ENCODE measurements around the gene SCUBE2.

SCUBE2 gene

GRCh38 chr11:9076046-9076445, 15.4 kb downstream of the SCUBE2 start:
- Histone ChIP-seq H3K27me3 (ENCODE audit: insufficient read depth, low read length) (no peaks in the 10 kb centered on the region), H3K9me3 (ENCODE audit: low read length) (no peaks in the 10 kb centered on the region), H3K36me3 (ENCODE audit: insufficient read depth, low read length) (no peaks in the 10 kb centered on the region), H2AFZ (ENCODE audit: low read depth, low read length) (no peak overlapping the region), H3K4me3 (ENCODE audit: low read length) (no peak overlapping the region), H3K4me1 (ENCODE audit: insufficient read depth, low read length) (peaks cover 10% of the 10 kb centered on the region)

DNA sequence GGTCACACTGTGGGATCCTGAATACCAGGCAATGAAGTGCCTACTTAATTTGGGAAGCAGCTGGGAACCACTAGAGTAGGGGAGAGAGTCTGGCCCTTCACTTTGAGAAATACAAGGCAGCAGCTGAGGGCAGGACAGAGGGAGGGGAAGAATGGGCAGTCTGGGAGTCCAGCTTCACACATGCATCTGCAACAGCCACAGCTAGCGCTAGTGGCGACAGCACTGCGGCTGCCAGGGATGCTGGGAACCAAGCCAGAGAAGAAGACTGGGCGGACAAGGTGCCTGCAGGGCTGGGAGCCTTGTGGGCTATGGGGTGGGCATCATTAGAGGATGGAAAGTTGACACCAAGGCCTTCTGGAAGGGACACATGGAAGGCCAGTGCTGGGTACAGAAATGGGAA, 15.8 kb downstream of the SCUBE2 start:
- H3K9me3 ChIP-seq (ENCODE audit: low read length), result no peaks in the 10 kb centered on the region
- H3K4me3 ChIP-seq (ENCODE audit: low read length), result no peak overlapping the region
- no peaks in the 10 kb centered on the region for H3K36me3 ChIP-seq (ENCODE audit: insufficient read depth, low read length)
- H3K27me3 ChIP-seq (ENCODE audit: insufficient read depth, low read length), result no peaks in the 10 kb centered on the region
- H3K4me1 ChIP-seq (ENCODE audit: insufficient read depth, low read length), result peaks cover 15% of the 10 kb centered on the region
- no peak overlapping the region for H2AFZ ChIP-seq (ENCODE audit: low read depth, low read length)

DNA sequence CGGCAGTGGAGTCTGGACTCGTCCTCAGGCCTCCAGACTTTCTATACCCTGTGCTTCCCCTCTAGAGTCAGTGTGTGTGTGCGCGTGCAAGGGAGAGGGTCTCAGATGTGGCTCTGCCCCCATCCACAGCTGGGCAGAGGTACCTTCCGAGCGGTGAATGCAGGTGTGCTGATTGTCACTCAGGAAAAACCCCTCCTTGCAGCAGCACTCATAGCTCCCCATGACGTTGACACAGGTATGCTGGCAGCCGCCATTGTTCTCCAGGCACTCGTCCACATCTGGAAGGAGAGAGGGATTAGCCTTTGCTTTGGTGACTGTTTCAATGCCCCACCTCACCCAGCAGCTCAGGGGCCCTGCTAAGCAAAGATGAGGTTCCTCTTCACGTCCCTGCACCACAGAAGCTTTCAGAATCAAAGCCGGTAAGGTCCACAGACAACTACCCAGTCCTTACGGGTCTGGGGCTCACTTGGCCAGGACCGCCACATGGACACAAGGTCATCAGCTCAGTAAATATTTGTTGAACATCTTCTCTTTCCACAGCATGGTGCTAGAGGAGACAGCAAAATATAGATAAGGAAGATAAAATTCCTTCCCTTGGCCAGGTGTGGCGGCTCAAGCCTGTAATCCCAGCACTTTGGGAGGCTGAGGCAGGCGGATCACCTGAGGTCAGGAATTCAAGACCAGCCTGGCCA, 16.9 kb downstream of the SCUBE2 start:
- Histone ChIP-seq H3K9me3 (ENCODE audit: low read length) (no peaks in the 10 kb centered on the region), H3K36me3 (ENCODE audit: insufficient read depth, low read length) (no peaks in the 10 kb centered on the region), H3K4me1 (ENCODE audit: insufficient read depth, low read length) (peaks cover 22% of the 10 kb centered on the region), H3K4me3 (ENCODE audit: low read length) (no peak overlapping the region), H3K27me3 (ENCODE audit: insufficient read depth, low read length) (no peaks in the 10 kb centered on the region), H2AFZ (ENCODE audit: low read depth, low read length) (no peak overlapping the region)

- Histone ChIP-seq H3K27me3 (ENCODE audit: insufficient read depth, low read length) (no peaks in the 10 kb centered on the region), H2AFZ (ENCODE audit: low read depth, low read length) (no peak overlapping the region), H3K4me3 (ENCODE audit: low read length) (no peak overlapping the region), H3K36me3 (ENCODE audit: insufficient read depth, low read length) (no peaks in the 10 kb centered on the region), H3K9me3 (ENCODE audit: low read length) (no peaks in the 10 kb centered on the region), H3K4me1 (ENCODE audit: insufficient read depth, low read length) (peaks cover 22% of the 10 kb centered on the region)
Observed at GRCh38 chr11:9073466-9074225, 17.8 kb downstream of the SCUBE2 start.

DNA sequence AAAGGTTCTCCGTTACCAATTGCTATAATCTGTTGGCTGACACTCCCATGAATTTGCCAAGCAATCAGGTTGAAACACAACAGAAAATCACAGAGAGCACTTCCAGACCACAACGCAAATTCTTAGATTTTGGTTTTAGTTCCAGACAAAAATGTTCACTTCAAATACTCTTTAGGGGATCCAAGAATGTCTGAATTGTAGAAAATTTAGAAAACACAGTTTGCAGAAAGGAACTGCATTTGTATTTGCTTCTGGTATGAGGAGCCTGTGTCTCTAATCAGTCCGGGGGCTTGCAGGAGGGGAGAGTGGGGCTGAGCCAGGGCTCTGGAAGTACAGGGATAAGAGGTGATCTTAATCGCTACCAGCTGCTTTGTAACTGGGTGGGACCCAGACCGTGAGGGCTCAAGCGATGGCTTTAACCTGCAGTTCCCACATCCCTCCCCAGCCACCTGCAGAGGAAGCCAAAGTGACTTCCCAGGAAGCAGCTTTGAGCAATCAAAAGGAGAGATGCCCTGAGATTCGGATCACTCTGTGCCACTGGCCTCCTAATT, 18.7 kb downstream of the SCUBE2 start:
- Histone ChIP-seq H3K36me3 (ENCODE audit: insufficient read depth, low read length) (no peaks in the 10 kb centered on the region), H3K4me3 (ENCODE audit: low read length) (no peak overlapping the region), H3K27me3 (ENCODE audit: insufficient read depth, low read length) (no peaks in the 10 kb centered on the region), H2AFZ (ENCODE audit: low read depth, low read length) (no peak overlapping the region), H3K9me3 (ENCODE audit: low read length) (no peaks in the 10 kb centered on the region), H3K4me1 (ENCODE audit: insufficient read depth, low read length) (peaks cover 22% of the 10 kb centered on the region)

DNA sequence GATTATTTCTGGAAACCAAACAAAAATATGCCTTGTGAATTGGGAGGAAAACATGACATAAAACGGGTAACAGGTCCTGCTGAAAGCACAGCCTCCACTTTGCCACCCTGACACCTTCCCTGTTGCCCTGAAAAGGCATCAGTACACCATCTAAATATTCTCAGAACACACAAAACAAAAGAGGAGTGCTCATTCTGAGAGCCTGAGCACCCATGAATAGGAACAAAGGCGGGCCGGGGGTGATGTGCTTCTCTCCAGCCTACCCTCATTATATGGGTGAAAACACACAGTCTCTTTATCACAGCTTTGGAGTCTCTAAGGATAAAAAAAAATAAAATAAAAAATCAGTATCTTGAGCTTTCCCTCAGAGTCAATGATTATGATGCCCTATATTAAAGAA, 19.7 kb downstream of the SCUBE2 start:
- no peaks in the 10 kb centered on the region for H3K27me3 ChIP-seq (ENCODE audit: insufficient read depth, low read length)
- no peak overlapping the region for H2AFZ ChIP-seq (ENCODE audit: low read depth, low read length)
- no peaks in the 10 kb centered on the region for H3K36me3 ChIP-seq (ENCODE audit: insufficient read depth, low read length)
- H3K4me3 ChIP-seq (ENCODE audit: low read length), result no peak overlapping the region
- no peaks in the 10 kb centered on the region for H3K9me3 ChIP-seq (ENCODE audit: low read length)
- peaks cover 28% of the 10 kb centered on the region for H3K4me1 ChIP-seq (ENCODE audit: insufficient read depth, low read length)

DNA sequence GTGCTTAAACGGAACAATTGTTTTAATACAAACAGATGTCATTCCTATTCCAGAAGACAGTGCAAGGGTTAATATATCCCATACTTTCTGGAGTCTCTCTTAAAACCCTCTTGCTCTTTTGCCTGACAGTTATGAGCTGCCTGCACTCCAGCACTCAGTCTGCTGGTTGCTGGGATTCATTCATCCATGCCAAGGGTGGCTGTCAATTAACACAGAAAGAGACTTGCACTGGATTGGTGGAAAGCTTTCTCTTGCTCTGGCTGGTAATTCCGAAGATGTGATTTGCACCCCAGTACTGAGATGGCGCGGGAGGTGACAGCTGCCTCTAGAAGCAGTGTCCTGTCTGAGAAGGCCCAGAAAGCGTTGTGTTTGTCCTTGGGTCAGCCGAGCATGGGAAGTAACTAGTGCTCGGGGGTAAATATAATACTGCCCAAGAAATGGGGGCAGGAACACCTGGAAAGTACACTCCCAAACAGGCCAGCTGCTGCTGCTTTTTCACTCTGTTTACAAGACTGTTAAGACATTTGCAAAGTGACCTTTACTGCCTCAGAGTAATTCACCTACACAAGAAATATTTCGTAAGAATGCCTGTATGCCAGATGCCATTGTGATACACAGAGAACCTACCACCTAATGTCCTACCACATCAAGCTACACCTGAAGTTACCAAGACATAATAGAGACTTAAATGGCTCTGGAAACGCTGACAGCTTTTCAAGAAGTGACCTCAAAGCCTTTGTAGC, 20.5 kb downstream of the SCUBE2 start:
- Histone ChIP-seq H2AFZ (ENCODE audit: low read depth, low read length) (no peak overlapping the region), H3K4me1 (ENCODE audit: insufficient read depth, low read length) (peaks cover 35% of the 10 kb centered on the region), H3K36me3 (ENCODE audit: insufficient read depth, low read length) (no peaks in the 10 kb centered on the region), H3K27me3 (ENCODE audit: insufficient read depth, low read length) (no peaks in the 10 kb centered on the region), H3K9me3 (ENCODE audit: low read length) (no peaks in the 10 kb centered on the region), H3K4me3 (ENCODE audit: low read length) (no peak overlapping the region)

- peaks cover 35% of the 10 kb centered on the region for H3K4me1 ChIP-seq (ENCODE audit: insufficient read depth, low read length)
- H2AFZ ChIP-seq (ENCODE audit: low read depth, low read length), result no peak overlapping the region
- H3K36me3 ChIP-seq (ENCODE audit: insufficient read depth, low read length), result no peaks in the 10 kb centered on the region
- no peaks in the 10 kb centered on the region for H3K9me3 ChIP-seq (ENCODE audit: low read length)
- H3K27me3 ChIP-seq (ENCODE audit: insufficient read depth, low read length), result no peaks in the 10 kb centered on the region
- H3K4me3 ChIP-seq (ENCODE audit: low read length), result no peak overlapping the region
Observed at GRCh38 chr11:9069862-9070470, 21.4 kb downstream of the SCUBE2 start.

DNA sequence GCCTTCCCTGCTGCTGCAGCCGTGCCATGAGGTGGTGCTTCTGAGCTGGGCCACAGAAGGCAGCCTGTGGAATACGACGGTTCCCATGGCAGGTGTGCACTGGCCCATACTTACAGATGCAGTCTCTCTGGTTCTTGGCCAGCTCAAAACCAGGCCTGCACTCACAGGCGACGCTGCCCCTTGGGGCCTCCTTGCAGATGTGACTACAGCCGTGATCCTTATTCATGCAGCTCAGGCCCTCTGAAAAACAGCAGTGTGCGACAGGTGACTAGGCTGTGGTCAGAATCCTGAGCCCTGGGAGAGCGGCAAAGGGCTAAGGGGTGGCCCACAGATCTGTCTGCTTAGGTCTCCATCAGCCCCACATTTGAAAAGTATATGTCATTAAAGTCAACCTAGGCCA, 22.1 kb downstream of the SCUBE2 start:
- Histone ChIP-seq H3K36me3 (ENCODE audit: insufficient read depth, low read length) (no peaks in the 10 kb centered on the region), H3K9me3 (ENCODE audit: low read length) (no peaks in the 10 kb centered on the region), H3K27me3 (ENCODE audit: insufficient read depth, low read length) (no peaks in the 10 kb centered on the region), H2AFZ (ENCODE audit: low read depth, low read length) (no peak overlapping the region), H3K4me1 (ENCODE audit: insufficient read depth, low read length) (peaks cover 35% of the 10 kb centered on the region), H3K4me3 (ENCODE audit: low read length) (no peak overlapping the region)

DNA sequence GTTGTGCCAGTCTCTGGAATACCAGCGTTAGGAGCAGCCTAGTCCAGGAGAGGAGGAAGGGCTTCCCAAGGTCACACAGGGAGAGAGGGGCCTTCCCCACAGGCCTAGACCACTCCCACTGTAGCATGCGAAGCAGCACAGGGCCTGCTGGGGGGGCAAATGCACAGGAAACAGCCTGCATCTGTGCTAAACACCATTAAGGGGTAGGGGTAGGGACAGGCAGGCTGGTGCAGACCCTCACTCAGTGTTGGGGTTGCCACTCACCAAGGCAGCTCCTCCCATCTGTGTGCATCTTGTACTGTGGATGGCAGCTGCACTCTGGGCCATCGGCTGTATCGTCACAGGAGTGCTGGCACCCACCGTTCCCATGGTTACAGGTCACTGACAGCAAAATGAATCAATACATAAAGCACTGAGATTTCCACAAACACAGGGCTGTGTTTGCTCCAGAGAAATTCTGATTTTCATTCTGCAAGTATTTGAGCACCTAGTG, 24.9 kb downstream of the SCUBE2 start:
- Histone ChIP-seq H3K36me3 (ENCODE audit: insufficient read depth, low read length) (no peaks in the 10 kb centered on the region), H3K9me3 (ENCODE audit: low read length) (no peaks in the 10 kb centered on the region), H3K4me3 (ENCODE audit: low read length) (no peak overlapping the region), H3K4me1 (ENCODE audit: insufficient read depth, low read length) (peaks cover 30% of the 10 kb centered on the region), H3K27me3 (ENCODE audit: insufficient read depth, low read length) (no peaks in the 10 kb centered on the region), H2AFZ (ENCODE audit: low read depth, low read length) (no peak overlapping the region)

DNA sequence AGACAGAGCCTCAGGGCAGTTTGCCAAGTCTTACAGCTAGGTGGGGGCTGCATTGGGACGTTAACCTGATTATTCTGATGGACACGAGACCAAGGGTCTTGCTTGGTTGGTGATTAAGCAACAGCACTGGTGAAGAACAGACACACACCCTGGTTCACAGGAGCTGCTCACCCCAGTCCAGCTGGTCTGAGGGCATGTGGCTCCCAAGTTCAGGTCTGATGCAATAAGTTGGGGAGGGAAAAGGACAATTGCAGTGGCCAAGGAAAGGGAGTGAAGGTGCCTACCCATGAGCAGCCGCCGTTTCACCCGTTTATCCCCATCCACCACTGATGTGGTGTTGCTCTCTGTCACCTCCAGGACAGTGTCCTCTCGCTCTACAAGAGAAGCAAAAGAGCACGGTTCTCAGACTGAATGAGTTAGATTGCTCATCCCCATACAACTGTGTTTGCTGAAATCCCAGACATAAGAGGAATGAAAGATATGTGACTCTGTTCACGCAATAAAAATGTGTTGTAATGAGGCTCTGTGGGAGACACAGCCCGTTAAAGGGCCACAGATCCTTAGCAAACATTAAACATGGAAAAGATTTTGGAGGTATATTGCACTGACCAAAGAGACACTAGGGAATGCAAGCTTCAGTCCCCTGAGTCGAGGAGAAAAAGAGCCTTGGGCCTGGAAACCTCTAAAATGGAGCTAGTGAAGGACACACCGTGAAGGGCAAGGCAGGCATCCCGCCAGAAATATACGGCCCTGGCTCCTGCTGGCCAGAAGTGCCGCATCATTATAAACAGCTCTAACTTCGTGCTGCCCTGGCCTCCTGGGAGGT, 25.6 kb downstream of the SCUBE2 start:
- H3K4me3 ChIP-seq (ENCODE audit: low read length), result no peak overlapping the region
- no peak overlapping the region for H2AFZ ChIP-seq (ENCODE audit: low read depth, low read length)

GRCh38 chr11:9061807-9062206, 29.6 kb downstream of the SCUBE2 start:
- Histone ChIP-seq H3K36me3 (ENCODE audit: insufficient read depth, low read length) (no peaks in the 10 kb centered on the region), H3K27me3 (ENCODE audit: insufficient read depth, low read length) (no peaks in the 10 kb centered on the region), H3K4me1 (ENCODE audit: insufficient read depth, low read length) (peaks cover 9% of the 10 kb centered on the region), H3K9me3 (ENCODE audit: low read length) (no peaks in the 10 kb centered on the region), H2AFZ (ENCODE audit: low read depth, low read length) (no peak overlapping the region), H3K4me3 (ENCODE audit: low read length) (no peak overlapping the region)

More for the DNA sequence above, 25.6 kb downstream of the SCUBE2 start:
- Histone ChIP-seq H3K27me3 (ENCODE audit: insufficient read depth, low read length) (no peaks in the 10 kb centered on the region), H3K36me3 (ENCODE audit: insufficient read depth, low read length) (no peaks in the 10 kb centered on the region), H3K4me1 (ENCODE audit: insufficient read depth, low read length) (peaks cover 23% of the 10 kb centered on the region), H3K9me3 (ENCODE audit: low read length) (no peaks in the 10 kb centered on the region)

All from neuron (in vitro differentiated cells).